ENCODE data around the gene ST8SIA1. TPM values are rescaled to one million over a fixed set of nuclear protein-coding genes. Genes with fewer than 3 reads are reported as not detected.
A peak's percentile ranks its signal among the peaks of the same experiment; 100 is the strongest.

The ST8SIA1 gene
- total and polyA plus RNA-seq, 5 donors from 2014 or later = 1.2 to 39.4 (median 3.3) TPM

GRCh38 chr12:22312336-22312735 is 22.2 kb downstream of the ST8SIA1 start:
- Mint-ChIP-seq H3K4me1 (peaks cover 26 to 46% (median 33%) of the 10 kb centered on the region in 4 donors), H3K36me3 (peaks cover 31% of the 10 kb centered on the region), H3K27me3 (no peaks in the 10 kb centered on the region), H3K9me3 (peaks cover 0 to 1% (median 0%) of the 10 kb centered on the region in 7 donors), H3K4me3 (no peak overlapping the region), H3K27ac (no peak overlapping the region)
- no peaks in the 10 kb centered on the region for H3K9me3 ChIP-seq (ENCODE audit: control insufficient read depth in 2 of 2, low read length in 2 of 2)
- H3K36me3 ChIP-seq (ENCODE audit: control insufficient read depth, insufficient read depth, low read length) = peaks cover 6% of the 10 kb centered on the region
- no peak for DNase-seq
- H3K27ac ChIP-seq (ENCODE audit: insufficient read depth, low read length, poor library complexity, severe bottlenecking) = no peak overlapping the region
- peaks cover 8% of the 10 kb centered on the region for H3K4me1 ChIP-seq (ENCODE audit: control insufficient read depth, insufficient read depth, low read length, poor library complexity, severe bottlenecking)
- H3K4me3 ChIP-seq (ENCODE audit: low read depth, low read length) = no peak overlapping the region
- no peak for ATAC-seq (ENCODE audit: low read depth in 2 of 2)
- no peaks in the 10 kb centered on the region for H3K27me3 ChIP-seq (ENCODE audit: control insufficient read depth, insufficient read depth, low read length)

GRCh38 chr12:22310709-22311108 is 23.8 kb downstream of the ST8SIA1 start:
- no peak for DNase-seq
- no peak overlapping the region for H3K4me3 Mint-ChIP-seq
- Histone ChIP-seq H3K9me3 (ENCODE audit: control insufficient read depth in 2 of 2, low read length in 2 of 2) (no peaks in the 10 kb centered on the region), H3K27ac (ENCODE audit: insufficient read depth, low read length, poor library complexity, severe bottlenecking) (no peak overlapping the region), H3K36me3 (ENCODE audit: control insufficient read depth, insufficient read depth, low read length) (peaks cover 12% of the 10 kb centered on the region), H3K4me3 (ENCODE audit: low read depth, low read length) (no peak overlapping the region), H3K4me1 (ENCODE audit: control insufficient read depth, insufficient read depth, low read length, poor library complexity, severe bottlenecking) (peaks cover 8% of the 10 kb centered on the region), H3K27me3 (ENCODE audit: control insufficient read depth, insufficient read depth, low read length) (no peaks in the 10 kb centered on the region)
- peaks cover 0 to 3% (median 0%) of the 10 kb centered on the region in 7 donors for H3K9me3 Mint-ChIP-seq
- peaks cover 21 to 43% (median 29%) of the 10 kb centered on the region in 4 donors for H3K4me1 Mint-ChIP-seq
- peaks cover 29% of the 10 kb centered on the region for H3K36me3 Mint-ChIP-seq
- H3K27ac Mint-ChIP-seq = no peak overlapping the region
- H3K27me3 Mint-ChIP-seq = no peaks in the 10 kb centered on the region
- ATAC-seq (ENCODE audit: low read depth in 2 of 2) = no peak

- no peaks in the 10 kb centered on the region for H3K27me3 ChIP-seq (ENCODE audit: control insufficient read depth, insufficient read depth, low read length)
- peaks cover 27% of the 10 kb centered on the region for H3K36me3 Mint-ChIP-seq
Measured at GRCh38 chr12:22310275-22310674, 24.2 kb downstream of the ST8SIA1 start.

DNA sequence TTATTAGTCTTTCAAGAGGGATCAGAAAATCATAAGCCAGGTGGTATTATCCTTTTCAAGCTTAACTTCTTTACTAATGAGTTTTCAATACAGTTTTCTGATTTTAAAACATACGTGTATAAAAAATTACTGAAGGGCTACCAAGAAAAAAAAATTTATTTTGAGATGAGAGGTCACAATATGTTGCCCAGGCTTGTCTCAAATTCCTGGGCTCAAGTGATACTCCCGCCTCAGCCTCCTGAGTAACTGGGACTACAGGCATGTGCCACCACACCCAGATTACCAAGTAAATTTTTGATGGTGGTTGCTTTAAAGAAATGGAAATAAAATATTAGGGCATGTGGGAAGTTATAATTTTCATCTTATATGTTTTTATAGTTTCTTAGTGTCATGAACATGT is 26.7 kb downstream of the ST8SIA1 start:
- no peak overlapping the region for H3K27ac Mint-ChIP-seq
- ATAC-seq (ENCODE audit: low read depth in 2 of 2) = no peak
- Histone ChIP-seq H3K9me3 (ENCODE audit: control insufficient read depth in 2 of 2, low read length in 2 of 2) (no peaks in the 10 kb centered on the region), H3K4me1 (ENCODE audit: control insufficient read depth, insufficient read depth, low read length, poor library complexity, severe bottlenecking) (peaks cover 8% of the 10 kb centered on the region), H3K27ac (ENCODE audit: insufficient read depth, low read length, poor library complexity, severe bottlenecking) (no peak overlapping the region), H3K36me3 (ENCODE audit: control insufficient read depth, insufficient read depth, low read length) (peaks cover 12% of the 10 kb centered on the region), H3K4me3 (ENCODE audit: low read depth, low read length) (no peak overlapping the region), H3K27me3 (ENCODE audit: control insufficient read depth, insufficient read depth, low read length) (no peaks in the 10 kb centered on the region)
- peaks cover 26% of the 10 kb centered on the region for H3K36me3 Mint-ChIP-seq
- no peak overlapping the region for H3K4me3 Mint-ChIP-seq
- no peak for DNase-seq
- no peaks in the 10 kb centered on the region for H3K27me3 Mint-ChIP-seq
- H3K4me1 Mint-ChIP-seq = peaks cover 6 to 24% (median 19%) of the 10 kb centered on the region in 4 donors
- peaks cover 0 to 5% (median 0%) of the 10 kb centered on the region in 7 donors for H3K9me3 Mint-ChIP-seq

More at GRCh38 chr12:22310275-22310674, 24.2 kb downstream of the ST8SIA1 start:
- Mint-ChIP-seq H3K4me3 (no peak overlapping the region), H3K27ac (peak overlapping the region in 1 of 3 donors; percentile 58), H3K4me1 (peaks cover 19 to 41% (median 28%) of the 10 kb centered on the region in 4 donors), H3K9me3 (peaks cover 0 to 3% (median 0%) of the 10 kb centered on the region in 7 donors), H3K27me3 (no peaks in the 10 kb centered on the region)
- ATAC-seq (ENCODE audit: low read depth in 2 of 2) = no peak
- Histone ChIP-seq H3K9me3 (ENCODE audit: control insufficient read depth in 2 of 2, low read length in 2 of 2) (no peaks in the 10 kb centered on the region), H3K36me3 (ENCODE audit: control insufficient read depth, insufficient read depth, low read length) (peaks cover 12% of the 10 kb centered on the region), H3K4me3 (ENCODE audit: low read depth, low read length) (no peak overlapping the region), H3K4me1 (ENCODE audit: control insufficient read depth, insufficient read depth, low read length, poor library complexity, severe bottlenecking) (peaks cover 8% of the 10 kb centered on the region), H3K27ac (ENCODE audit: insufficient read depth, low read length, poor library complexity, severe bottlenecking) (no peak overlapping the region)
- no peak for DNase-seq

DNA sequence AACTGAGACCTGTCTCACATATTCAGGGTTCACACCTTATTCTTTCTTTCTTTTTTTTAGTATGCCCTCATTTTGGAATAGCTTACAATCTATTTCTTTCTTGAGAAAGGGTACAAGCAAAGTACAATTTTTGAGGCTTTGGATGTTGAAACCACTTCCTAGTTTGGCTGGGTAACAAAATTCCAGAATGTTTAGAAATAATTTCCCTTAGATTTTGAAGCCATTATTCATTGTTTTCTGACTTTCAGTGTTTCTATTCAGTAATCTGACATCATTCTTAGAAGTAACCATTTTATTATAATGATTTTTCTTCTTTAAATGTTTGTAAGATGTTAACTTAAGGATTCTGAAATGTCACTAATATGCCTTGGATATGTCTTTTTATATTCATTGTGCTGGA is 28.2 kb downstream of the ST8SIA1 start:
- no peak for ATAC-seq (ENCODE audit: low read depth in 2 of 2)
- Mint-ChIP-seq H3K4me3 (peak overlapping the region in 1 of 4 donors; percentile 43), H3K9me3 (peaks cover 0 to 9% (median 4%) of the 10 kb centered on the region in 7 donors), H3K36me3 (peaks cover 29% of the 10 kb centered on the region), H3K27me3 (no peaks in the 10 kb centered on the region), H3K4me1 (peaks cover 2 to 17% (median 13%) of the 10 kb centered on the region in 4 donors), H3K27ac (no peak overlapping the region)
- Histone ChIP-seq H3K27me3 (ENCODE audit: control insufficient read depth, insufficient read depth, low read length) (no peaks in the 10 kb centered on the region), H3K9me3 (ENCODE audit: control insufficient read depth in 2 of 2, low read length in 2 of 2) (peaks cover 0 to 4% of the 10 kb centered on the region in 2 experiments), H3K27ac (ENCODE audit: insufficient read depth, low read length, poor library complexity, severe bottlenecking) (no peak overlapping the region), H3K36me3 (ENCODE audit: control insufficient read depth, insufficient read depth, low read length) (peaks cover 12% of the 10 kb centered on the region), H3K4me1 (ENCODE audit: control insufficient read depth, insufficient read depth, low read length, poor library complexity, severe bottlenecking) (no peaks in the 10 kb centered on the region), H3K4me3 (ENCODE audit: low read depth, low read length) (no peak overlapping the region)
- no peak for DNase-seq

DNA sequence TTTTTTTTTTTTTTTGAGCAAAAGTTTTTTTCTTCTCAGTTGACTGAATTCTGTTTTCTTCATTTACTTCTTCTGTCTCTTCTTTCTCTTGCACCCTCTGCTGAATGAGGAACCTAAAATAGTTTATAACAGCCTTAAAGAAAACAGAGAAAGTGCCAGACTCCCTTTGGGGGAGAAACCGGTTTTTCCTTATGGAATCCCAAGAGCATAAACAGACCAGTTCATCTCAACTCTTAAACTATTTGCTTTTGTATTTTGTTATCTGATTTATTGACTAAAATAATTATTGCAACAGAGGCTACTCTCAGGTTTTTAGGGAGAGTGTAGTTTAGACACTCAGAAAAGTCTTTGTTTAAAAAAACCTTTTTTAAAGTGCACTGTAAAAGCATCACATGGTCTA is 30.2 kb downstream of the ST8SIA1 start:
- Histone ChIP-seq H3K36me3 (ENCODE audit: control insufficient read depth, insufficient read depth, low read length) (peaks cover 12% of the 10 kb centered on the region), H3K27ac (ENCODE audit: insufficient read depth, low read length, poor library complexity, severe bottlenecking) (no peak overlapping the region), H3K4me1 (ENCODE audit: control insufficient read depth, insufficient read depth, low read length, poor library complexity, severe bottlenecking) (no peaks in the 10 kb centered on the region), H3K27me3 (ENCODE audit: control insufficient read depth, insufficient read depth, low read length) (no peaks in the 10 kb centered on the region), H3K4me3 (ENCODE audit: low read depth, low read length) (no peak overlapping the region), H3K9me3 (ENCODE audit: control insufficient read depth in 2 of 2, low read length in 2 of 2) (peaks cover 6 to 10% of the 10 kb centered on the region in 2 experiments)
- Mint-ChIP-seq H3K27me3 (no peaks in the 10 kb centered on the region), H3K4me1 (peaks cover 0 to 12% (median 8%) of the 10 kb centered on the region in 4 donors), H3K4me3 (no peak overlapping the region), H3K36me3 (peaks cover 29% of the 10 kb centered on the region), H3K27ac (no peak overlapping the region), H3K9me3 (peaks cover 0 to 9% (median 6%) of the 10 kb centered on the region in 7 donors)
- no peak for DNase-seq
- no peak for ATAC-seq (ENCODE audit: low read depth in 2 of 2)

- DNase-seq = peak in 1 of 3 donors; percentile 10
- ATAC-seq (ENCODE audit: low read depth in 2 of 2) = no peak
- H3K4me1 Mint-ChIP-seq = peaks cover 0 to 6% (median 3%) of the 10 kb centered on the region in 4 donors
- H3K36me3 Mint-ChIP-seq = peaks cover 16% of the 10 kb centered on the region
- H3K27me3 Mint-ChIP-seq = no peaks in the 10 kb centered on the region
- peak overlapping the region in 1 of 4 donors; percentile 48 for H3K4me3 Mint-ChIP-seq
- H3K4me1 ChIP-seq (ENCODE audit: control insufficient read depth, insufficient read depth, low read length, poor library complexity, severe bottlenecking) = no peaks in the 10 kb centered on the region
- peaks cover 6 to 10% of the 10 kb centered on the region in 2 experiments for H3K9me3 ChIP-seq (ENCODE audit: control insufficient read depth in 2 of 2, low read length in 2 of 2)
- no peak overlapping the region for H3K27ac Mint-ChIP-seq
- H3K36me3 ChIP-seq (ENCODE audit: control insufficient read depth, insufficient read depth, low read length) = no peaks in the 10 kb centered on the region
- no peak overlapping the region for H3K4me3 ChIP-seq (ENCODE audit: low read depth, low read length)
- peaks cover 0 to 15% (median 8%) of the 10 kb centered on the region in 7 donors for H3K9me3 Mint-ChIP-seq
- H3K27ac ChIP-seq (ENCODE audit: insufficient read depth, low read length, poor library complexity, severe bottlenecking) = no peak overlapping the region
- no peaks in the 10 kb centered on the region for H3K27me3 ChIP-seq (ENCODE audit: control insufficient read depth, insufficient read depth, low read length)
Measured at GRCh38 chr12:22299294-22299912, 35.1 kb downstream of the ST8SIA1 start.

DNA sequence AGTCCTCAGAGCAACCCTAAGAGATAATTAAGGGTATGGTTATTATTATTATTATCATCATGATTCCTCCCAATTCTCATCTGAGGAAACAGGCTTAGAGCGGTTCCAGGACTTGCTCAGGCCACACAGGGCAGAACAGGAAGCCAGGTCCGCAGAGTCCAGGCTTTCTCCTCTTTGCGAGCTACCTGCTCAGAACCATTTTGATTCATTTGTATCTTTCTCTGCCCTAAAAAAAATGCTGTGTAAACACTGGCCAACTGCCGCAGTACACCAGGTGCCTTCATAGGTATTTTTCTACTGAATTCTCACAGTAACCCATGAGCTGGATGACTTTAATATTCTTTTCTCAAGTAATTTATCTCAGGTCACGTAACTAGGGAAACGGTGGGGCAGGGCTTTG is 45.3 kb downstream of the ST8SIA1 start:
- Histone ChIP-seq H3K4me1 (ENCODE audit: control insufficient read depth, insufficient read depth, low read length, poor library complexity, severe bottlenecking) (peaks cover 15% of the 10 kb centered on the region), H3K9me3 (ENCODE audit: control insufficient read depth in 2 of 2, low read length in 2 of 2) (no peaks in the 10 kb centered on the region), H3K36me3 (ENCODE audit: control insufficient read depth, insufficient read depth, low read length) (peaks cover 7% of the 10 kb centered on the region), H3K4me3 (ENCODE audit: low read depth, low read length) (no peak overlapping the region), H3K27ac (ENCODE audit: insufficient read depth, low read length, poor library complexity, severe bottlenecking) (no peak overlapping the region), H3K27me3 (ENCODE audit: control insufficient read depth, insufficient read depth, low read length) (no peaks in the 10 kb centered on the region)
- Mint-ChIP-seq H3K4me3 (no peak overlapping the region), H3K36me3 (peaks cover 13% of the 10 kb centered on the region), H3K4me1 (peaks cover 29 to 37% (median 31%) of the 10 kb centered on the region in 4 donors), H3K9me3 (no peaks in the 10 kb centered on the region), H3K27ac (no peak overlapping the region), H3K27me3 (no peaks in the 10 kb centered on the region)
- ATAC-seq (ENCODE audit: low read depth in 2 of 2) = no peak
- DNase-seq = no peak
